GM12891 (cell line): Measurements from ENCODE around the gene RFFL.

ENCODE experiments used
- PAX5 ChIP-seq: IDR thresholded peaks from 2 replicates; pipeline ENCODE4 v1.6.1; 2011; ENCODE audit warnings: low read length, moderate library complexity, mild to moderate bottlenecking; ENCODE audit not compliant: insufficient read depth, severe bottlenecking
- POLR2A ChIP-seq: IDR thresholded peaks from 2 replicates; pipeline ENCODE4 v1.6.1; 2011; ENCODE audit warnings: low read depth, low read length, control low read depth
- POLR2AphosphoS5 ChIP-seq: IDR thresholded peaks from 2 replicates; pipeline ENCODE4 v1.6.1; 2011; ENCODE audit warnings: low read depth, low read length, control low read depth
- POU2F2 ChIP-seq: IDR thresholded peaks from 2 replicates; pipeline ENCODE4 v1.6.1; 2011; ENCODE audit warnings: low read depth, mild to moderate bottlenecking, control low read depth, low read length, moderate library complexity
- TAF1 ChIP-seq: IDR thresholded peaks from 2 replicates; pipeline ENCODE4 v1.6.1; 2011; ENCODE audit warnings: low read depth, low read length, control low read depth

DNA sequence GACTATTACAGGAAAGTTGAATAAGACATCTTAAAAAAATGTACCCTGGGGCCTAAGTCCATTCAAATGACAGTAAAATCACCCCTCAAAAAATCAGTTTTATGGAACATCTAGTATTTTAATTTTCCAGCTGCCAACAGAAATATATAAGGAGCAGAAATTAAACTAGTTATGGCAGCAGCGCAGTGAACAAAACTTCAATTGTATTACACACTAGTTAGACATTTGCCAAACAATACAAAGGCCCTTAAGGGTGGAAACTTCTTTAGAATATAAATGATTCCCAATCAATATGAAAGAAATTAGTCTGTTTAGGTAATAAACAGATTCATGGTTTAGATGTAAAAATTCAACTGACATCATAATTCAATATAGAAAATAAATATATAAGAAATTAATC, 18.1 kb upstream of the RFFL start:
- TF ChIP-seq TAF1 (no peak), POLR2A (no peak), POLR2AphosphoS5 (no peak), PAX5 (no peak), POU2F2 (no peak)
